ENCODE measurements around the gene BRINP1.

The BRINP1 gene

GRCh38 chr9:119234636-119235035, 134.6 kb downstream of the BRINP1 start:
- Histone ChIP-seq H3K4me3 (ENCODE audit: insufficient read depth, low read length, poor library complexity, severe bottlenecking) (no peak overlapping the region), H2AFZ (ENCODE audit: low read depth, low read length, severe bottlenecking) (no peak overlapping the region), H3K4me2 (ENCODE audit: low read depth, low read length, poor library complexity, severe bottlenecking) (no peak overlapping the region), H4K20me1 (ENCODE audit: low read depth, low read length) (no peaks in the 10 kb centered on the region), H3F3A (ENCODE audit: insufficient read depth) (no peaks in the 10 kb centered on the region), H3K79me2 (ENCODE audit: insufficient read depth, low read length) (no peaks in the 10 kb centered on the region), H3K36me3 (ENCODE audit: low read length) (no peaks in the 10 kb centered on the region), H3K9me3 (ENCODE audit: insufficient read depth, low read length) (no peaks in the 10 kb centered on the region), H3K27me3 (ENCODE audit: low read length) (no peaks in the 10 kb centered on the region), H3K9ac (ENCODE audit: low read length) (no peak overlapping the region), H3K27ac (ENCODE audit: low read depth, low read length) (no peak overlapping the region), H3K9me2 (replicated peaks; ENCODE audit: insufficient read depth, low read length) (no peaks in the 10 kb centered on the region)
- TF ChIP-seq EZH2phosphoT487 (conservative IDR thresholded peaks at IDR 0.05; ENCODE audit: low read length), result no peak

- no peak overlapping the region for H3K4me3 ChIP-seq (ENCODE audit: insufficient read depth, low read length, poor library complexity, severe bottlenecking)
- H3F3A ChIP-seq (ENCODE audit: insufficient read depth), result no peaks in the 10 kb centered on the region
- H3K9me3 ChIP-seq (ENCODE audit: insufficient read depth, low read length), result no peaks in the 10 kb centered on the region
- H3K9me2 ChIP-seq (replicated peaks; ENCODE audit: insufficient read depth, low read length), result no peaks in the 10 kb centered on the region
- no peak overlapping the region for H3K4me2 ChIP-seq (ENCODE audit: low read depth, low read length, poor library complexity, severe bottlenecking)
- H3K79me2 ChIP-seq (ENCODE audit: insufficient read depth, low read length), result no peaks in the 10 kb centered on the region
- no peaks in the 10 kb centered on the region for H3K36me3 ChIP-seq (ENCODE audit: low read length)
- H3K9ac ChIP-seq (ENCODE audit: low read length), result no peak overlapping the region
- no peak overlapping the region for H2AFZ ChIP-seq (ENCODE audit: low read depth, low read length, severe bottlenecking)
- no peak overlapping the region for H3K27ac ChIP-seq (ENCODE audit: low read depth, low read length)
- no peaks in the 10 kb centered on the region for H4K20me1 ChIP-seq (ENCODE audit: low read depth, low read length)
- H3K27me3 ChIP-seq (ENCODE audit: low read length), result no peaks in the 10 kb centered on the region
- TF ChIP-seq EZH2phosphoT487 (conservative IDR thresholded peaks at IDR 0.05; ENCODE audit: low read length) (no peak), CTCF (IDR thresholded peaks at IDR 0.05; ENCODE audit: insufficient read depth, low read length, poor library complexity, severe bottlenecking) (no peak)
Measured at GRCh38 chr9:119227422-119227821, 141.8 kb downstream of the BRINP1 start.

GRCh38 chr9:119224431-119224830, 144.8 kb downstream of the BRINP1 start:
- H3K27me3 ChIP-seq (ENCODE audit: low read length), result no peaks in the 10 kb centered on the region
- no peak overlapping the region for H2AFZ ChIP-seq (ENCODE audit: low read depth, low read length, severe bottlenecking)
- H3K4me2 ChIP-seq (ENCODE audit: low read depth, low read length, poor library complexity, severe bottlenecking), result no peak overlapping the region
- no peak for TF ChIP-seq EZH2phosphoT487 (conservative IDR thresholded peaks at IDR 0.05; ENCODE audit: low read length)
- no peak for TF ChIP-seq CTCF (IDR thresholded peaks at IDR 0.05; ENCODE audit: insufficient read depth, low read length, poor library complexity, severe bottlenecking)
- no peak overlapping the region for H3K4me3 ChIP-seq (ENCODE audit: insufficient read depth, low read length, poor library complexity, severe bottlenecking)
- H3F3A ChIP-seq (ENCODE audit: insufficient read depth), result no peaks in the 10 kb centered on the region
- H3K79me2 ChIP-seq (ENCODE audit: insufficient read depth, low read length), result no peaks in the 10 kb centered on the region
- H3K36me3 ChIP-seq (ENCODE audit: low read length), result no peaks in the 10 kb centered on the region
- no peaks in the 10 kb centered on the region for H3K9me2 ChIP-seq (replicated peaks; ENCODE audit: insufficient read depth, low read length)
- H3K9me3 ChIP-seq (ENCODE audit: insufficient read depth, low read length), result no peaks in the 10 kb centered on the region
- no peak overlapping the region for H3K27ac ChIP-seq (ENCODE audit: low read depth, low read length)
- no peak overlapping the region for H3K9ac ChIP-seq (ENCODE audit: low read length)
- H4K20me1 ChIP-seq (ENCODE audit: low read depth, low read length), result no peaks in the 10 kb centered on the region

- Histone ChIP-seq H3K4me3 (ENCODE audit: insufficient read depth, low read length, poor library complexity, severe bottlenecking) (no peak overlapping the region), H3K79me2 (ENCODE audit: insufficient read depth, low read length) (no peaks in the 10 kb centered on the region), H3K9me3 (ENCODE audit: insufficient read depth, low read length) (no peaks in the 10 kb centered on the region), H3K9ac (ENCODE audit: low read length) (no peak overlapping the region), H3K27me3 (ENCODE audit: low read length) (no peaks in the 10 kb centered on the region), H3K27ac (ENCODE audit: low read depth, low read length) (no peak overlapping the region), H3F3A (ENCODE audit: insufficient read depth) (no peaks in the 10 kb centered on the region), H2AFZ (ENCODE audit: low read depth, low read length, severe bottlenecking) (no peak overlapping the region), H4K20me1 (ENCODE audit: low read depth, low read length) (no peaks in the 10 kb centered on the region), H3K4me2 (ENCODE audit: low read depth, low read length, poor library complexity, severe bottlenecking) (no peak overlapping the region), H3K36me3 (ENCODE audit: low read length) (no peaks in the 10 kb centered on the region), H3K9me2 (replicated peaks; ENCODE audit: insufficient read depth, low read length) (no peaks in the 10 kb centered on the region)
- TF ChIP-seq CTCF (IDR thresholded peaks at IDR 0.05; ENCODE audit: insufficient read depth, low read length, poor library complexity, severe bottlenecking) (no peak), EZH2phosphoT487 (conservative IDR thresholded peaks at IDR 0.05; ENCODE audit: low read length) (no peak)
Measured at GRCh38 chr9:119221276-119221675, 148.0 kb downstream of the BRINP1 start.
